ENCODE data around the gene FMNL2. TPM values are rescaled to one million over a fixed set of nuclear protein-coding genes. Genes with fewer than 3 reads are reported as not detected.
"Not testable (repeated sequence)": the region's sequence is repeated elsewhere in the genome, so short reads cannot be mapped to it uniquely, and the experiment has no call there.

Gene FMNL2
- total RNA-seq, 1 experiment from 2014 or later, result 28.1 TPM

GRCh38 chr2:152473151-152473857 lies 138.3 kb downstream of the FMNL2 start:
- POLR2A ChIA-PET, result interaction anchor here (0.7 kb wide), 1 partner anchor 26 kb away, joined by 3 read pairs; no protein-coding TSS in a partner anchor
- CTCF ChIA-PET, result no interaction called here
- Histone ChIP-seq H3K9me3 (ENCODE audit: control insufficient read depth in 1 of 2, insufficient read depth in 1 of 2, low read depth in 1 of 2, low read length in 2 of 2) (no peaks in the 10 kb centered on the region), H4K20me1 (ENCODE audit: insufficient read depth) (no peaks in the 10 kb centered on the region), H3K79me2 (ENCODE audit: insufficient read depth, low read length) (peaks cover 10% of the 10 kb centered on the region), H3K9me2 (ENCODE audit: insufficient read depth) (no peaks in the 10 kb centered on the region), H3K4me2 (ENCODE audit: low read length) (no peak overlapping the region), H2AFZ (ENCODE audit: low read depth, low read length, poor library complexity, severe bottlenecking) (no peak overlapping the region), H3K27ac (ENCODE audit: low read depth, low read length) (no peak overlapping the region), H3K4me3 (replicated peaks in 1 of 2; ENCODE audit: low read depth in 1 of 2, low read length in 2 of 2) (no peak overlapping the region), H3K36me3 (ENCODE audit: control insufficient read depth in 1 of 2, insufficient read depth in 2 of 2, low read length in 2 of 2) (no peaks in the 10 kb centered on the region), H3K4me1 (ENCODE audit: control insufficient read depth in 1 of 2, insufficient read depth in 2 of 2, low read length in 2 of 2) (peaks cover 0 to 6% of the 10 kb centered on the region in 2 experiments; a peak in 1 of 4 replicates), H3K9ac (ENCODE audit: low read length) (no peak overlapping the region), H3K27me3 (ENCODE audit: insufficient read depth, low read length) (no peaks in the 10 kb centered on the region)
- TF ChIP-seq SIN3A (IDR thresholded peaks at IDR 0.05; ENCODE audit: low read depth), result no peak
- no peak for TF ChIP-seq ZNF274 (IDR thresholded peaks at IDR 0.05; ENCODE audit: low read depth, low read length)
- TF ChIP-seq ATF3 (IDR thresholded peaks at IDR 0.05), result no peak
- no peak for TF ChIP-seq CEBPB (IDR thresholded peaks at IDR 0.05; ENCODE audit: low read depth)
- TF ChIP-seq EGR1 (IDR thresholded peaks at IDR 0.05; ENCODE audit: low read depth), result no peak
- no peak for TF ChIP-seq ZBTB33 (IDR thresholded peaks at IDR 0.05; ENCODE audit: extremely low read depth, insufficient replicate concordance, low read length)
- TF ChIP-seq CBX3 (IDR thresholded peaks at IDR 0.05; ENCODE audit: low read depth), result no peak
- no peak for TF ChIP-seq JUND (IDR thresholded peaks at IDR 0.05)
- no peak for TF ChIP-seq POLR2A (IDR thresholded peaks at IDR 0.05; ENCODE audit: borderline replicate concordance, extremely low read depth, insufficient read depth, insufficient read length)
- no peak for TF ChIP-seq ZFX (IDR thresholded peaks at IDR 0.05)
- TF ChIP-seq EZH2 (IDR thresholded peaks at IDR 0.05), result no peak
- TF ChIP-seq EZH2phosphoT487 (IDR thresholded peaks at IDR 0.05; ENCODE audit: borderline replicate concordance), result no peak
- no peak for TF ChIP-seq REST (IDR thresholded peaks at IDR 0.05; ENCODE audit: low read depth)
- TF ChIP-seq MAX (IDR thresholded peaks at IDR 0.05), result no peak
- TF ChIP-seq TCF7L2 (IDR thresholded peaks at IDR 0.05; ENCODE audit: borderline replicate concordance, extremely low read depth, insufficient read depth, insufficient read length), result no peak
- TF ChIP-seq FOSL1 (IDR thresholded peaks at IDR 0.05; ENCODE audit: low read depth), result no peak
- TF ChIP-seq SP1 (IDR thresholded peaks at IDR 0.05; ENCODE audit: low read depth), result no peak
- TF ChIP-seq SRF (IDR thresholded peaks at IDR 0.05; ENCODE audit: low read depth), result no peak
- no TSS peak for BruUV-seq (replicated peaks)
- intact Hi-C loops (cut with micrococcal nuclease), result no loop called here
- DNase-seq (ENCODE audit: low read depth, low spot score) (no peak), ATAC-seq (no peak)
- RAD21 ChIA-PET (ENCODE audit: low non-redundant PET in 1 of 2, low total read pairs in 2 of 2, uncharacterized antibody in 2 of 2, unreplicated experiment in 2 of 2), result no interaction called here

- intact Hi-C loops (cut with micrococcal nuclease); H3K9ac ChIP-seq (ENCODE audit: low read length); H3K36me3 ChIP-seq (ENCODE audit: control insufficient read depth in 1 of 2, insufficient read depth in 2 of 2, low read length in 2 of 2); H3K9me3 ChIP-seq (ENCODE audit: control insufficient read depth in 1 of 2, insufficient read depth in 1 of 2, low read depth in 1 of 2, low read length in 2 of 2); H2AFZ ChIP-seq (ENCODE audit: low read depth, low read length, poor library complexity, severe bottlenecking); ATAC-seq; H3K27me3 ChIP-seq (ENCODE audit: insufficient read depth, low read length); H3K79me2 ChIP-seq (ENCODE audit: insufficient read depth, low read length); H3K4me2 ChIP-seq (ENCODE audit: low read length); H4K20me1 ChIP-seq (ENCODE audit: insufficient read depth); H3K4me1 ChIP-seq (ENCODE audit: control insufficient read depth in 1 of 2, insufficient read depth in 2 of 2, low read length in 2 of 2); CTCF ChIA-PET; H3K9me2 ChIP-seq (ENCODE audit: insufficient read depth); POLR2A ChIA-PET; H3K4me3 ChIP-seq (replicated peaks in 1 of 2; ENCODE audit: low read depth in 1 of 2, low read length in 2 of 2); BruUV-seq (replicated peaks); RAD21 ChIA-PET (ENCODE audit: low non-redundant PET in 1 of 2, low total read pairs in 2 of 2, uncharacterized antibody in 2 of 2, unreplicated experiment in 2 of 2); H3K27ac ChIP-seq (ENCODE audit: low read depth, low read length); DNase-seq (ENCODE audit: low read depth, low spot score): not testable (repeated sequence)
Measured at GRCh38 chr2:152474523-152474922, 139.5 kb downstream of the FMNL2 start.

Measured in HCT116 (cell line).